Measurements from ENCODE around the gene CHEK2.

The CHEK2 gene

DNA sequence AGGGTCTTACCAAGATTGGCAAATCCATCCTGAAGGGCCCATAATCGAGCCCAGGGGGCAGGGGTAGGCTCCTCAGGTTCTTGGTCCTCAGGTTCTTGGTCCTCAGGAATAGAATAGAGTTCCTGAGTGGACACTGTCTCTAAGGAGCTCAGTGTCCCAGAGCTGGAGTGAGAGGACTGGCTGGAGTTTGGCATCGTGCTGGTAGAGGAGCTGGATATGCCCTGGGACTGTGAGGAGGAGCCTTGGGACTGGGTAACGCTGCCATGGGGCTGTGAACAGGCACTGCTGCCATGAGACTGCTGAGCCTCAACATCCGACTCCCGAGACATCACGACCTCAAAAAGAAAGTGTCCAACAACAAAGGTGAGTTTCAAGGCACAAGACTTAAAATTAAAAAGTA lies 7.2 kb downstream of the CHEK2 start:
- Histone ChIP-seq H3K79me2 (ENCODE audit: low read length) (peaks cover 37% of the 10 kb centered on the region), H3K27ac (ENCODE audit: low read length) (no peak overlapping the region), H3K27me3 (ENCODE audit: low read depth, low read length) (no peaks in the 10 kb centered on the region)

DNA sequence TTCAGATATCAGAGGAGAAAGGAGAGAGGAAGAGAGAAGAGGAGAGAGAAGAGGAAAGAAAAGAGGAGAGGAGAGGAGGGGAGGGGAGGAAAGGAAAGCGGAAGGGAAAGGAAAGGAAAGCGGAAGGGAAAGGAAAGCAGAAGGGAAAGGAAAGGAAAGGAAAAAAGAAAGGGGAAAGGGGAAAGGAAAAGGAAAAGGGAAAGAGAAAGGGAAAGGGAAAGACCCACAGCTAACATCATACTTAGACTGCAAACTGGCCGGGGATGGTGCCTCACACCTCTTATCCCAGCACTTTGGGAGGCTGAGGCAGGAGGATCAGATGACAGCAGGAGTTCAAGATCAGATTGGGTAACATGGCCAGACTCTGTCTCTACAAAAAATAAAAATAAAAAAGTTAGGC lies 11.4 kb downstream of the CHEK2 start:
- Histone ChIP-seq H2AFZ (ENCODE audit: low read depth, low read length) (no peak overlapping the region), H4K20me1 (ENCODE audit: insufficient read depth, low read length) (no peaks in the 10 kb centered on the region), H3K27me3 (ENCODE audit: low read depth, low read length) (no peaks in the 10 kb centered on the region), H3K27ac (ENCODE audit: low read length) (peak overlapping the region; percentile 53), H3K4me2 (ENCODE audit: low read length) (peak overlapping the region; percentile 42; the same call in 1 of the 2 replicates), H3K4me1 (ENCODE audit: low read length) (peaks cover 27% of the 10 kb centered on the region), H3K9ac (ENCODE audit: low read length) (no peak overlapping the region), H3K4me3 (ENCODE audit: low read length) (no peak overlapping the region), H3K79me2 (ENCODE audit: low read length) (peaks cover 15% of the 10 kb centered on the region), H3K9me3 (ENCODE audit: insufficient read depth, low read length) (no peaks in the 10 kb centered on the region), H3K36me3 (replicated peaks; ENCODE audit: low read depth, low read length) (peaks cover 38% of the 10 kb centered on the region)
- TF ChIP-seq EZH2phosphoT487 (IDR thresholded peaks at IDR 0.05; ENCODE audit: low read depth) = no peak
- TF ChIP-seq, protein P1, sequence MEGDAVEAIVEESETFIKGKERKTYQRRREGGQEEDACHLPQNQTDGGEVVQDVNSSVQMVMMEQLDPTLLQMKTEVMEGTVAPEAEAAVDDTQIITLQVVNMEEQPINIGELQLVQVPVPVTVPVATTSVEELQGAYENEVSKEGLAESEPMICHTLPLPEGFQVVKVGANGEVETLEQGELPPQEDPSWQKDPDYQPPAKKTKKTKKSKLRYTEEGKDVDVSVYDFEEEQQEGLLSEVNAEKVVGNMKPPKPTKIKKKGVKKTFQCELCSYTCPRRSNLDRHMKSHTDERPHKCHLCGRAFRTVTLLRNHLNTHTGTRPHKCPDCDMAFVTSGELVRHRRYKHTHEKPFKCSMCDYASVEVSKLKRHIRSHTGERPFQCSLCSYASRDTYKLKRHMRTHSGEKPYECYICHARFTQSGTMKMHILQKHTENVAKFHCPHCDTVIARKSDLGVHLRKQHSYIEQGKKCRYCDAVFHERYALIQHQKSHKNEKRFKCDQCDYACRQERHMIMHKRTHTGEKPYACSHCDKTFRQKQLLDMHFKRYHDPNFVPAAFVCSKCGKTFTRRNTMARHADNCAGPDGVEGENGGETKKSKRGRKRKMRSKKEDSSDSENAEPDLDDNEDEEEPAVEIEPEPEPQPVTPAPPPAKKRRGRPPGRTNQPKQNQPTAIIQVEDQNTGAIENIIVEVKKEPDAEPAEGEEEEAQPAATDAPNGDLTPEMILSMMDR (IDR thresholded peaks at IDR 0.05; ENCODE audit: low read depth, low read length) = no peak

More for the DNA sequence above, 7.2 kb downstream of the CHEK2 start:
- no peak overlapping the region for H3K4me2 ChIP-seq (ENCODE audit: low read length)
- H3K36me3 ChIP-seq (replicated peaks; ENCODE audit: low read depth, low read length) = peaks cover 23% of the 10 kb centered on the region
- H3K4me1 ChIP-seq (ENCODE audit: low read length) = peaks cover 14% of the 10 kb centered on the region
- no peak overlapping the region for H3K4me3 ChIP-seq (ENCODE audit: low read length)
- no peak overlapping the region for H3K9ac ChIP-seq (ENCODE audit: low read length)
- no peak for TF ChIP-seq EZH2phosphoT487 (IDR thresholded peaks at IDR 0.05; ENCODE audit: low read depth)
- TF ChIP-seq, protein P1 (IDR thresholded peaks at IDR 0.05; ENCODE audit: low read depth, low read length) = no peak
- H2AFZ ChIP-seq (ENCODE audit: low read depth, low read length) = no peak overlapping the region
- H4K20me1 ChIP-seq (ENCODE audit: insufficient read depth, low read length) = 0 out of 2 replicates have a peak, but pooled peaks cover 5% of the 10 kb centered on the region
- H3K9me3 ChIP-seq (ENCODE audit: insufficient read depth, low read length) = no peaks in the 10 kb centered on the region

DNA sequence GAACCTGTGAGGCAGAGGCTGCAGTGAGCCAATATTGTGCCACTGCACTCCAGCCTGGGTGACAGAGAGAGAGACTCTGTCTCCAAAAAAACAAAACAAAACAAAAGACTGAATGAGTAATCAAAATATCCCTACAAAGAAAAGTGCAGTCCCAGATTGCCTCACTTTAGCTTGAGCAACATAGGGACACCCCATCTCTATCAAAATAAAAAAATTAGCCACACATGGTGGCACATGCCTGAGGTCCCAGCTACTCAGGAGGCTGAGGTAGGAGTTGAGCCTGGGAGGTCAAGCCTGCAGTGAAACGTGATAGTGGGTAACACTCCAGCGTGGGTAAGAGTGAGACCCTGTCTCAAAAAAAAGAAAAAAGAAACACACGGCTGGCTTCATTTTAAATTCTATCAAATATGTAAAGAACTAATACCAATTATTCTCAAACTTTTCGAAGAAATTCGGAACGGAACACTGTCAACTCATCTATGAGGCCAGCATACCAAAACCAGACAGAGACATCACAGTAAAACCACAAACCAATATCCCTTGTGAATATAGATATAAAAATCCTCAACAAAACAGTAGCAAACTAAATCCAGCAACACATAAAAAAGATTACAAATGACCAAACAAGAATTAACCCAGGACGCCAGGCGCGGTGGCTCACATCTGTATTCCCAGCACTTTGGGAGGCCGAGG lies 12.9 kb downstream of the CHEK2 start:
- no peak for TF ChIP-seq EZH2phosphoT487 (IDR thresholded peaks at IDR 0.05; ENCODE audit: low read depth)
- TF ChIP-seq, protein P1 (IDR thresholded peaks at IDR 0.05; ENCODE audit: low read depth, low read length) = no peak
- Histone ChIP-seq H3K4me3 (ENCODE audit: low read length) (no peak overlapping the region), H3K9ac (ENCODE audit: low read length) (no peak overlapping the region), H3K4me1 (ENCODE audit: low read length) (peaks cover 27% of the 10 kb centered on the region), H3K4me2 (ENCODE audit: low read length) (peak overlapping the region; percentile 42), H3K36me3 (replicated peaks; ENCODE audit: low read depth, low read length) (peaks cover 39% of the 10 kb centered on the region), H3K9me3 (ENCODE audit: insufficient read depth, low read length) (no peaks in the 10 kb centered on the region), H2AFZ (ENCODE audit: low read depth, low read length) (no peak overlapping the region), H3K27ac (ENCODE audit: low read length) (peak overlapping the region; percentile 53), H4K20me1 (ENCODE audit: insufficient read depth, low read length) (no peaks in the 10 kb centered on the region), H3K27me3 (ENCODE audit: low read depth, low read length) (no peaks in the 10 kb centered on the region), H3K79me2 (ENCODE audit: low read length) (peaks cover 15% of the 10 kb centered on the region)

DNA sequence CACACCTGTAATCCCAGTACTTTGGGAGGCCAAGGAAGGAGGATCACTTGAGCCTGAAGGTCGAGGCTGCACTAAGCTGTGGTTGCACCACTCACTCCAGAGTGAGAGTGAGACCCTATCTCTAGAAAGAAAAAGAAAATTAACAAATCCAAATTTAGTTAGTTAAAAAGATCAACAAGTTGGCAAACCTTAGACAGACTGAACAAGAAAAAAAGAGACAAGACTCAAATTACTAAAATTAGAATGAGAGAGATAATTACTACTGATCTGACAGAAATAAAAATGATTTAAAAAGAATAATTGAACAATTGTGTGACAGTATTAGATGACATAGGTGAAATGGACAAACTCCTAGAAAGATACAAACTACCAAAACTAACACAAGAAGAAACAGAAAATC lies 13.6 kb downstream of the CHEK2 start:
- Histone ChIP-seq H3K36me3 (replicated peaks; ENCODE audit: low read depth, low read length) (peaks cover 37% of the 10 kb centered on the region), H3K27ac (ENCODE audit: low read length) (no peak overlapping the region), H3K4me3 (ENCODE audit: low read length) (no peak overlapping the region), H3K4me2 (ENCODE audit: low read length) (no peak overlapping the region), H3K27me3 (ENCODE audit: low read depth, low read length) (no peaks in the 10 kb centered on the region), H2AFZ (ENCODE audit: low read depth, low read length) (no peak overlapping the region), H3K9me3 (ENCODE audit: insufficient read depth, low read length) (no peaks in the 10 kb centered on the region), H3K79me2 (ENCODE audit: low read length) (peaks cover 15% of the 10 kb centered on the region), H3K9ac (ENCODE audit: low read length) (no peak overlapping the region), H4K20me1 (ENCODE audit: insufficient read depth, low read length) (no peaks in the 10 kb centered on the region), H3K4me1 (ENCODE audit: low read length) (peaks cover 27% of the 10 kb centered on the region)
- TF ChIP-seq, protein P1 (IDR thresholded peaks at IDR 0.05; ENCODE audit: low read depth, low read length) = no peak
- no peak for TF ChIP-seq EZH2phosphoT487 (IDR thresholded peaks at IDR 0.05; ENCODE audit: low read depth)
